CD4-positive, alpha-beta T cell treated with Interferon alpha-2 for 1 hour (primary cell): ENCODE data around the gene AVEN.
"Not testable (repeated sequence)": the region's sequence is repeated elsewhere in the genome, so short reads cannot be mapped to it uniquely, and the experiment has no call there.

Experiments
- DNase-seq, 2 donors: peaks; one replicate each; pipeline ENCODE4 v3.0.0-alpha.2; 2020 to 2022

Gene AVEN

GRCh38 chr15:34038023-34038870 lies 757 bp downstream of the AVEN start:
- peak; percentile 74 to 79 for DNase-seq

GRCh38 chr15:34031987-34032760 lies 6.8 kb downstream of the AVEN start:
- DNase-seq = no peak

- DNase-seq = no peak
Observed at GRCh38 chr15:34027606-34028005, 11.4 kb downstream of the AVEN start.

GRCh38 chr15:34025252-34025651 lies 13.8 kb downstream of the AVEN start:
- no peak for DNase-seq

GRCh38 chr15:34023907-34024306 lies 15.1 kb downstream of the AVEN start:
- no peak for DNase-seq

GRCh38 chr15:34019369-34019990 lies 19.5 kb downstream of the AVEN start:
- DNase-seq = no peak

- DNase-seq = peak in 1 of 2 donors; percentile 24
Observed at GRCh38 chr15:34018738-34019137, 20.3 kb downstream of the AVEN start.

- peak; percentile 6 to 18 for DNase-seq
Observed at GRCh38 chr15:34018021-34018645, 20.9 kb downstream of the AVEN start.

- DNase-seq = no peak
Observed at GRCh38 chr15:34014556-34014955, 24.4 kb downstream of the AVEN start.

GRCh38 chr15:34013746-34014145 lies 25.3 kb downstream of the AVEN start:
- no peak for DNase-seq

- DNase-seq = no peak
Observed at GRCh38 chr15:34012461-34013028, 26.5 kb downstream of the AVEN start.

- DNase-seq = no peak
Observed at GRCh38 chr15:34011481-34011880, 27.5 kb downstream of the AVEN start.

- DNase-seq = no peak
Observed at GRCh38 chr15:34010921-34011320, 28.1 kb downstream of the AVEN start.

GRCh38 chr15:34009656-34010055 lies 29.3 kb downstream of the AVEN start:
- DNase-seq = no peak

GRCh38 chr15:34006381-34006780 lies 32.6 kb downstream of the AVEN start:
- DNase-seq = no peak

GRCh38 chr15:34001536-34001935 lies 37.5 kb downstream of the AVEN start:
- no peak for DNase-seq

GRCh38 chr15:33995666-33996065 lies 43.3 kb downstream of the AVEN start:
- DNase-seq = not testable (repeated sequence)

GRCh38 chr15:33994005-33994615 lies 44.9 kb downstream of the AVEN start:
- no peak for DNase-seq

- no peak for DNase-seq
Observed at GRCh38 chr15:33988384-33988783, 50.6 kb downstream of the AVEN start.

- DNase-seq = no peak
Observed at GRCh38 chr15:33987444-33987843, 51.6 kb downstream of the AVEN start.

- DNase-seq = no peak
Observed at GRCh38 chr15:33985751-33986150, 53.3 kb downstream of the AVEN start.

GRCh38 chr15:33985287-33985686 lies 53.7 kb downstream of the AVEN start:
- DNase-seq = no peak
